HCT116 (cell line): ENCODE data around the gene NDE1. TPM values are rescaled to one million over a fixed set of nuclear protein-coding genes. Genes with fewer than 3 reads are reported as not detected.
"Not testable (repeated sequence)": the region's sequence is repeated elsewhere in the genome, so short reads cannot be mapped to it uniquely, and the experiment has no call there.

Experiments
- ATAC-seq: fragments of 200-7000 bp; cut with Tn5 transposase; 2 replicates; pipeline ENCODE4 v1.9.1; 2020; ENCODE audit warnings: mild to moderate bottlenecking, moderate library complexity
- BruUV-seq: library from RNA; stranded (reverse); fragments of 400-500 nt; replicated peaks from 2 replicates; lab custom pipeline; 2021; lab: Mats Ljungman, UMichigan
- CTCF ChIA-PET: fragments of 300-600 bp; sonication (Branson Sonifier 250); formaldehyde crosslinking; loops from one replicate; lab custom pipeline; 2021; ENCODE audit warnings: antibody characterized with exemption; lab: Charles Lee
- POLR2A ChIA-PET: fragments of 300-600, 350-600 bp; sonication (Branson Sonifier 250); formaldehyde crosslinking; loops from one replicate; lab custom pipeline; 2021; ENCODE audit warnings: antibody characterized with exemption; lab: Charles Lee
- RAD21 ChIA-PET, 2 experiments: fragments of 300-600 bp; sonication (Branson Sonifier 250); formaldehyde crosslinking; loops; one replicate each; lab custom pipeline; 2023; ENCODE audit warnings: low total read pairs in 2 of 2; ENCODE audit not compliant: uncharacterized antibody in 2 of 2, unreplicated experiment in 2 of 2, low non-redundant PET in 1 of 2; lab: Charles Lee
- DNase-seq: peaks from one replicate; pipeline ENCODE4 v3.0.0-alpha.2; 2010; ENCODE audit warnings: low read depth, low spot score
- H2AFZ ChIP-seq: fragments of 200-600 bp; shearing (Covaris generic), sonication (generic); 2 replicates; pipeline ENCODE4 v1.6.1; 2017; ENCODE audit warnings: low read depth, mixed run types, mixed read lengths, antibody characterized with exemption, low read length; ENCODE audit not compliant: poor library complexity, severe bottlenecking
- H3K27ac ChIP-seq: 2 replicates; pipeline ENCODE4 v1.5.1; 2012; ENCODE audit warnings: low read depth, low read length
- H3K27me3 ChIP-seq: fragments of 200-600 bp; sonication (generic); 2 replicates; pipeline ENCODE4 v1.6.1; 2016; ENCODE audit warnings: mixed run types, low read length, mixed read lengths; ENCODE audit not compliant: insufficient read depth
- H3K36me3 ChIP-seq, 2 experiments: fragments of 200-500 bp in 1 of 2; fragments of 200-600 bp in 1 of 2; sonication (Bioruptor generic) in 1 of 2; sonication (generic) in 1 of 2; 2 replicates each; pipeline versions ENCODE4 v1.5.1 to v1.6.1; 2014 to 2016; ENCODE audit warnings: low read length in 2 of 2, inconsistent platforms in 1 of 2, mixed read lengths in 1 of 2, mixed run types in 1 of 2; ENCODE audit not compliant: insufficient read depth in 2 of 2, control insufficient read depth in 1 of 2
- H3K4me1 ChIP-seq, 2 experiments: fragments of 200-600 bp in 1 of 2; sonication (generic) in 1 of 2; 2 replicates each; pipeline versions ENCODE4 v1.5.1 to v1.6.1; 2012 to 2017; ENCODE audit warnings: low read length in 2 of 2, inconsistent platforms in 1 of 2, mild to moderate bottlenecking in 1 of 2, mixed read lengths in 1 of 2, mixed run types in 1 of 2, moderate library complexity in 1 of 2; ENCODE audit not compliant: insufficient read depth in 2 of 2, control insufficient read depth in 1 of 2
- H3K4me2 ChIP-seq: fragments of 200-600 bp; sonication (generic); 2 replicates; pipeline ENCODE4 v1.6.1; 2017; ENCODE audit warnings: mixed run types, low read length, mixed read lengths
- H3K4me3 ChIP-seq, 2 experiments: fragments of 200-600 bp in 1 of 2; sonication (generic) in 1 of 2; replicated peaks in 1 of 2; 2 replicates each; pipeline ENCODE4 v1.5.1; 2011 to 2016; ENCODE audit warnings: low read length in 2 of 2, control low read depth in 1 of 2, low read depth in 1 of 2, mild to moderate bottlenecking in 1 of 2, mixed read lengths in 1 of 2, mixed run types in 1 of 2
- H3K79me2 ChIP-seq: fragments of 200-600 bp; sonication (generic); 2 replicates; pipeline ENCODE4 v1.6.1; 2017; ENCODE audit warnings: mild to moderate bottlenecking, mixed run types, low read length, moderate library complexity, mixed read lengths; ENCODE audit not compliant: insufficient read depth
- H3K9ac ChIP-seq: fragments of 200-600 bp; sonication (generic); 2 replicates; pipeline ENCODE4 v1.6.1; 2016; ENCODE audit warnings: low read length, mixed read lengths
- H3K9me2 ChIP-seq: fragments of 200-600 bp; sonication (generic), shearing (Covaris generic); 2 replicates; pipeline ENCODE4 v1.6.1; 2017; ENCODE audit warnings: mixed run types, mild to moderate bottlenecking, moderate library complexity; ENCODE audit not compliant: insufficient read depth
- H3K9me3 ChIP-seq, 2 experiments: fragments of 200-500 bp in 1 of 2; fragments of 200-600 bp in 1 of 2; sonication (Bioruptor generic) in 1 of 2; sonication (generic) in 1 of 2; 2 replicates each; pipeline ENCODE4 v1.6.1; 2014 to 2017; ENCODE audit warnings: low read length in 2 of 2, mixed read lengths in 2 of 2, inconsistent platforms in 1 of 2, low read depth in 1 of 2, mild to moderate bottlenecking in 1 of 2, mixed run types in 1 of 2, moderate library complexity in 1 of 2; ENCODE audit not compliant: control insufficient read depth in 1 of 2, insufficient read depth in 1 of 2
- H4K20me1 ChIP-seq: fragments of 200-600 bp; sonication (generic), shearing (Covaris generic); 2 replicates; pipeline ENCODE4 v1.6.1; 2017; ENCODE audit warnings: mixed run types, mild to moderate bottlenecking, moderate library complexity; ENCODE audit not compliant: insufficient read depth
- CBX3 ChIP-seq: IDR thresholded peaks from 2 replicates; pipeline ENCODE4 v1.6.1; 2012; ENCODE audit warnings: low read depth
- CEBPB ChIP-seq: IDR thresholded peaks from 2 replicates; pipeline ENCODE4 v1.6.1; 2012; ENCODE audit warnings: low read depth
- CTCF ChIP-seq, 3 experiments: fragments of 200-600 bp in 1 of 3; sonication (generic) in 1 of 3; IDR thresholded peaks in 2 of 3; conservative IDR thresholded peaks in 1 of 3; 2 replicates each; pipeline ENCODE4 v1.5.1; 2012 to 2017; ENCODE audit warnings: low read depth in 2 of 3, low read length in 2 of 3, antibody characterized with exemption in 1 of 3, borderline replicate concordance in 1 of 3, control low read depth in 1 of 3, mild to moderate bottlenecking in 1 of 3, mixed read lengths in 1 of 3, mixed run types in 1 of 3, moderate library complexity in 1 of 3; ENCODE audit not compliant: insufficient read depth in 1 of 3
- FOSL1 ChIP-seq: IDR thresholded peaks from 2 replicates; pipeline ENCODE4 v1.6.1; 2012; ENCODE audit warnings: low read depth
- JUND ChIP-seq: IDR thresholded peaks from 2 replicates; pipeline ENCODE4 v1.6.1; 2012
- POLR2AphosphoS5 ChIP-seq: IDR thresholded peaks from 2 replicates; pipeline ENCODE4 v1.6.1; 2011; ENCODE audit warnings: mild to moderate bottlenecking, low read depth, low read length, moderate library complexity
- RAD21 ChIP-seq: IDR thresholded peaks from 2 replicates; pipeline ENCODE4 v1.6.1; 2012; ENCODE audit warnings: low read depth, mild to moderate bottlenecking
- SP1 ChIP-seq: IDR thresholded peaks from 2 replicates; pipeline ENCODE4 v1.6.1; 2012; ENCODE audit warnings: low read depth
- SRF ChIP-seq: IDR thresholded peaks from 2 replicates; pipeline ENCODE4 v1.6.1; 2012; ENCODE audit warnings: low read depth
- YY1 ChIP-seq: IDR thresholded peaks from 2 replicates; pipeline ENCODE4 v1.6.1; 2011; ENCODE audit warnings: low read length, low read depth, moderate library complexity, mild to moderate bottlenecking; ENCODE audit not compliant: insufficient replicate concordance; ENCODE audit errors: extremely low read depth
- intact Hi-C: fragments of 100-400 bp; cut with micrococcal nuclease; formaldehyde crosslinking; loops from 2 replicates; pipeline ENCODE4 v1.10.0; 2022
- total RNA-seq: library from RNA; stranded (reverse); gene quantifications from one replicate; pipeline ENCODE4 v1.2.1, GENCODE V29; 2021; ENCODE audit not compliant: unreplicated experiment
- TF ChIP-seq, protein P1 (sequence below): IDR thresholded peaks from 2 replicates; pipeline ENCODE4 v1.6.1; 2012

Gene NDE1
- total RNA-seq, 1 experiment from 2014 or later: 103 TPM

- TF ChIP-seq POLR2AphosphoS5 (peak; percentile 76), SP1 (peak; percentile 72), FOSL1 (peak; percentile 40; the same call in 1 of the 2 replicates), YY1 (peak; percentile 15), CEBPB (no peak; the same call in 1 of the 2 replicates), SRF (no peak), JUND (peak; percentile 55)
These were observed 5.6 kb upstream of the NDE1 start (continued) for GRCh38 chr16:15644267-15644961.

- DNase-seq: peak; percentile 89
- H3K9me2 ChIP-seq, H3K36me3 ChIP-seq, H3K27me3 ChIP-seq: not testable (repeated sequence)
- H3K9ac ChIP-seq: peak overlapping the region; percentile 90
- TF ChIP-seq, protein P1, sequence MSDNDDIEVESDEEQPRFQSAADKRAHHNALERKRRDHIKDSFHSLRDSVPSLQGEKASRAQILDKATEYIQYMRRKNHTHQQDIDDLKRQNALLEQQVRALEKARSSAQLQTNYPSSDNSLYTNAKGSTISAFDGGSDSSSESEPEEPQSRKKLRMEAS: peak; percentile 50; the same call in 1 of the 2 replicates
- peak; percentile 66 for TF ChIP-seq SP1
- TF ChIP-seq CBX3: peak; percentile 53; the same call in 1 of the 2 replicates
- TF ChIP-seq RAD21: peak; percentile 32; the same call in 1 of the 2 replicates
- peak in 2 of 3 experiments; percentile 9 to 11; a peak in 1 of 6 replicates for TF ChIP-seq CTCF (IDR thresholded peaks at IDR 0.05 in 2 of 3, conservative IDR thresholded peaks at IDR 0.05 in 1 of 3; ENCODE audit: borderline replicate concordance in 1 of 3, insufficient read depth in 1 of 3, low read depth in 2 of 3, low read length in 2 of 3)
- peak; percentile 72 for TF ChIP-seq JUND
- peak; percentile 52 for TF ChIP-seq YY1
- TF ChIP-seq CEBPB: peak; percentile 83
- peak; percentile 67 for TF ChIP-seq FOSL1
- TF ChIP-seq, all 23 proteins: peak for 9; not testable (repeated sequence) for 14
- CTCF ChIA-PET, H4K20me1 ChIP-seq, BruUV-seq, RAD21 ChIA-PET, H3K9me3 ChIP-seq, intact Hi-C loops: not testable (repeated sequence)
- Histone ChIP-seq H3K27ac (peak overlapping the region; percentile 88), H3K79me2 (peaks cover 27% of the 10 kb centered on the region), H2AFZ (peak overlapping the region; percentile 37), H3K4me1 (peaks cover 38 to 58% of the 10 kb centered on the region in 2 experiments), H3K4me3 (peak overlapping the region in 1 of 2 experiments; percentile 72; a peak in 2 of 4 replicates), H3K4me2 (peak overlapping the region; percentile 89)
- ATAC-seq: 0 out of 2 replicates have a peak, but pooled peaks have one; percentile 20
- POLR2A ChIA-PET: interaction anchor here (1.0 to 3.7 kb wide), 3 partner anchors 48 to 82 kb away, joined by 3 to 18 read pairs (median 5); no protein-coding TSS in a partner anchor
These were observed 5.0 kb upstream of the NDE1 start for GRCh38 chr16:15644962-15645465.

- H2AFZ ChIP-seq, intact Hi-C loops, H3K9me2 ChIP-seq, DNase-seq, BruUV-seq, H3K9ac ChIP-seq, H3K4me3 ChIP-seq, RAD21 ChIA-PET, H4K20me1 ChIP-seq, H3K27ac ChIP-seq, H3K9me3 ChIP-seq, CTCF ChIA-PET, ATAC-seq, H3K36me3 ChIP-seq, POLR2A ChIA-PET, H3K27me3 ChIP-seq: not testable (repeated sequence)
- Histone ChIP-seq H3K4me1 (peaks cover 36 to 60% of the 10 kb centered on the region in 2 experiments), H3K4me2 (peak overlapping the region; percentile 27), H3K79me2 (peaks cover 26% of the 10 kb centered on the region)
These were observed 3.3 kb upstream of the NDE1 start for GRCh38 chr16:15646557-15647293.
